Thyroid gland (tissue), 4 donors: ENCODE data around the gene CD300E.

Source experiments
- POLR2A ChIP-seq, 2 donors: fragments of 450-650 bp; IDR thresholded peaks; one replicate each; pipeline ENCODE4 v1.6.1; 2017; ENCODE audit warnings: antibody characterized with exemption in 2 of 2, mild to moderate bottlenecking in 2 of 2, moderate library complexity in 1 of 2
- TF ChIP-seq, protein P1 (sequence below), 6 experiments: fragments of 200-600 bp in 3 of 6; fragments of 450-650 bp in 3 of 6; sonication (generic) in 3 of 6; IDR thresholded peaks; one replicate each; pipeline ENCODE4 v1.5.1; 2016 to 2019; ENCODE audit warnings: antibody characterized with exemption in 6 of 6, mild to moderate bottlenecking in 2 of 6, inconsistent platforms in 1 of 6, moderate library complexity in 1 of 6

GRCh38 chr17:74612046-74612445 lies 11.5 kb downstream of the CD300E start:
- TF ChIP-seq, protein P1, sequence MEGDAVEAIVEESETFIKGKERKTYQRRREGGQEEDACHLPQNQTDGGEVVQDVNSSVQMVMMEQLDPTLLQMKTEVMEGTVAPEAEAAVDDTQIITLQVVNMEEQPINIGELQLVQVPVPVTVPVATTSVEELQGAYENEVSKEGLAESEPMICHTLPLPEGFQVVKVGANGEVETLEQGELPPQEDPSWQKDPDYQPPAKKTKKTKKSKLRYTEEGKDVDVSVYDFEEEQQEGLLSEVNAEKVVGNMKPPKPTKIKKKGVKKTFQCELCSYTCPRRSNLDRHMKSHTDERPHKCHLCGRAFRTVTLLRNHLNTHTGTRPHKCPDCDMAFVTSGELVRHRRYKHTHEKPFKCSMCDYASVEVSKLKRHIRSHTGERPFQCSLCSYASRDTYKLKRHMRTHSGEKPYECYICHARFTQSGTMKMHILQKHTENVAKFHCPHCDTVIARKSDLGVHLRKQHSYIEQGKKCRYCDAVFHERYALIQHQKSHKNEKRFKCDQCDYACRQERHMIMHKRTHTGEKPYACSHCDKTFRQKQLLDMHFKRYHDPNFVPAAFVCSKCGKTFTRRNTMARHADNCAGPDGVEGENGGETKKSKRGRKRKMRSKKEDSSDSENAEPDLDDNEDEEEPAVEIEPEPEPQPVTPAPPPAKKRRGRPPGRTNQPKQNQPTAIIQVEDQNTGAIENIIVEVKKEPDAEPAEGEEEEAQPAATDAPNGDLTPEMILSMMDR (IDR thresholded peaks at IDR 0.05): no peak
- no peak for TF ChIP-seq POLR2A (IDR thresholded peaks at IDR 0.05)
